Measurements from ENCODE around the gene DAZAP1. TPM values are rescaled to one million over a fixed set of nuclear protein-coding genes. Genes with fewer than 3 reads are reported as not detected.
A peak's percentile ranks its signal among the peaks of the same experiment; 100 is the strongest.
"Not testable (repeated sequence)": the region's sequence is repeated elsewhere in the genome, so short reads cannot be mapped to it uniquely, and the experiment has no call there.

Gene DAZAP1
- polyA plus RNA-seq, 10 donors, result 52.2 to 76.1 (median 64.0) TPM

GRCh38 chr19:1438933-1439354 is 31.6 kb downstream of the DAZAP1 start:
- no peak for DNase-seq

DNA sequence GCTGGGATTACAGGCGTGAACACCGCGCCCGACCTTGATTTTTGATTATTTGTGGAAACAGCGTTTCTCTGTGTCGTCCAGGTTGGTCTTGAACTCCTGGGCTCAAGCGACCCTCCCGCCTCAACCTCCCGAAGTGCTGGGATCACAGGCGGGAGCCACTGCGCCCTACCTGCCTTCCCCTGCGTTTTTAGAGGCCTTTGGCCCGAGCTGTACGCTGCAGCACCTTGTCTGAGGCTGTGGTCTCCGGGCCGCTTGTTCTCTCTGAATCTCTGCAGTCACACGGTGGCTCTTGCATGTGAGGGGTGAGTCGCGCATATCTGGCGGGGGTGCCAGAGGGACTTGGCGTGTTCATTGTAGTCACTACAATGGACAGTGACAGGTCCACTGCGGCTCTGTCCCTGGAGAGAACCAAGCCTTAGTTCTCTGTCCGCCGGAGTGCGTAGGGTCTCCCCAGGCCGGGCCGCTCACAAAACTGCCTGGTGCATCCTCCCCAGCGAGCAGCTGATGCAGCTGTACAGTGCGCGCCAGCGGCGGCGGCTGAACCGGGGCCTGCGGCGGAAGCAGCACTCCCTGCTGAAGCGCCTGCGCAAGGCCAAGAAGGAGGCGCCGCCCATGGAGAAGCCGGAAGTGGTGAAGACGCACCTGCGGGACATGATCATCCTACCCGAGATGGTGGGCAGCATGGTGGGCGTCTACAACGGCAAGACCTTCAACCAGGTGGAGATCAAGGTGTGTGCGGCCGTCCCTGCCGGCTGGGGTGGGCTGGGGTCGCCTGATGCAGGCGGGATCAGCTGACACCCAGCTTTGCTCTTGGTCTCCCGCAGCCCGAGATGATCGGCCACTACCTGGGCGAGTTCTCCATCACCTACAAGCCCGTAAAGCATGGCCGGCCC is 32.4 kb downstream of the DAZAP1 start:
- DNase-seq, result not testable (repeated sequence)

DNA sequence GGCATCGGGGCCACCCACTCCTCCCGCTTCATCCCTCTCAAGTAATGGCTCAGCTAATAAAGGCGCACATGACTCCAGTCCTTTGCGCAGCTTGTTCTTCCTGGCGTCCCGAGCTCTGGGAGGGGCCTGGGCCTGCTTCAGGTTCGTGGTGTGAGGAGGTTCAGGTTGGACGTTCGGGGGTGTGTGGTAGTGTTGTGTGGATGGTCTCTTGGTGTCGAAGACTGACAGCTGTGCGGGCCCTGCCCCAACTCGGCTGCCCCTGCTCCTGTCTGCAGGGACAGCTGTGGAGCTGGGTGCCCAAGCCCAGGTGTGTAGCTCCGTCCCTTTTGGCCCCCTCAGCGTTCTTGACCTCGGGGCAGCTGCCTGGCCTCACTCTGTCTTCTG is 33.0 kb downstream of the DAZAP1 start:
- no peak for DNase-seq

DNA sequence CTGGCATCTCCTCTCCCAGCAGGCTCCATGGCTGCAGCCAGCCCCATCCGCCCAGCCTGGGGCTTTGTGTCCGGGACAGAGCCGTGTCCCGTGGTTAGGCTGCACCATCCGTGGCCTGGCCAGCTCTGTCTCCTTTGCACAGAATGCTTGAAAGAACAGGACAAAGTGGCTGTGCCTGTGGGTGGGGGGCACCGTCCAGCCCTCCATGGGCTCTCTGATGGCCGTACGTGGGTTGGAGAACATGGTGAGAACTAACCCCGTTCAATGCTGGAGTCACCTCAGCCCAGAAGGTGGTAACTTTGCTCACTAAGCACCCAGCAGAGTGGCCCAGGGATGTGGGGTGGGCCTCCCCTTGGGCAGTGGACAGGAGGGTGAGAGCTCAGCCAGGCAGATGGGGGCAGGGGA is 33.6 kb downstream of the DAZAP1 start:
- DNase-seq, result no peak

DNA sequence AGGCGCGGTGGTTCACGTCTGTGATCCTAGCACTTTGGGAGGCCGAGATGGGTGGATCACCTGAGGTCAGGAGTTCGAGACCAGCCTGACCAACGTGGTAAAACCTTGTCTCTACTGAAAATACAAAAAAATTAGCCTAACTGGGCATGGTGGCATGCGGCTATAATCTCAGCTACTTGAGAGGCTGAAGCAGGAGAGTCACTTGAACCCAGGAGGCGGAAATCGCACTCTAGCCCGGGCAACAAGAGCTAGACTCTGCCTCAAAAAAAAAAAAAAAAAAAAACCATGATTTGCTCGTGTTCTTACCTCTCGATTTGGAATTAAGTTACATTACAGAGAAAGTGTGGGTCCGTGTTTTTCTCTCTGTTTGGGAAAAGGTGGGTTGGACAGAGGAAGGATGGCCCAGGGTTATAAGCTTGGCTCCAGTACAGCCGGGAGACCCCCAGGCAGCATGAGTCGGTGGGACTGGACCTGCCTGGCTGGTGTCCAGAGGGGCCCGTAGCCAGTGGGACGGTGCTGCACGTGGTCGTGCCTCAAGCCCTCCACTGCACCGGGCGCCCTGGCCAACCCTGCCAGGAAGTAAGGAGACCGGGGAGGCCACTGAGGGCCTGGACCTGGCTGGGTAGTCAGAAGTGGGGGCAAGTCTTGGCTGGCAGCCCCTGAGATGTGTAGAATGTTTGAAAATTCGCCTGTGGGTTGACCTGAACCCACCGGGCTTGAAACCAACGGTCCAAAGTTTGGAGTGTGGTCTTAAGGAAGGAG is 34.5 kb downstream of the DAZAP1 start:
- DNase-seq, result no peak

DNA sequence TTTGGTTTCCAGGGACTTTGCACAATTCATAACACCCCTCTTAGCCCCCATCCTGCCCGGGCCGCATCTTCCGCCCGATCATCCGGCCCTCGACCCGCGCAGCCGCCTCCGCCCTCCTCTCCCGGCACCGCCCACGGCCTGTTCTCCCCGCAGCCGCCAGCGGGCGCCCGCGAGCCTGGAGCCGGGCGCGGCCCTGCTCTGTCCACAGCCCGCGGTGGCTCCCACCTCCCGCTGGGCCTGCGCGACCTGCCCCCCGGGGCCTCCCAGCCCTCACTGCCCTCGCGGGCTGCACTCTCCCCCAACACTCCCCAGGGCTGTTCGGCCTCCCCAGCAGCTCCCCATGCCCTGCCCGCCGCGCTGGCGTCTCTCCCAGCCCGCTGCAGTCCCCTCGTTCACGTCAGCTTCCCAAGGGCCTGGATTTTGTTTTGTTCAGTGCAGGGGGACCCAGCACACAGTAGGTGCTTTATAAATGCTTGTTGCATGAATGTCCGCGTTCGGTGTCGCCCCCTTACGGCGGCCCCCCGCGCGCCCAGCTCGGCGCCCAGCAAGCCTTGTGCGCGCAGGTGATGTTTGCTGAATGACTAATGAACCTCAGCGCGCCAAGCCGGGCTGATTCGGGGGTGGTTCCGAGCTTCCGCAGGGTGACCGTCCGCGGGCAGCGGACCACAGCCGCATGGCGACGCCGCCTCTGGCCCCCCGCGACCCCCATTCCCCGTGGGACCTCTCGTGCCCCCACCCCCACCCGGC is 38.0 kb downstream of the DAZAP1 start:
- DNase-seq, result peak; percentile 39 to 88 (median 67)

- DNase-seq, result peak in 1 of 3 donors; percentile 57
These were observed 38.7 kb downstream of the DAZAP1 start for GRCh38 chr19:1445932-1446712.

- DNase-seq, result peak in 1 of 3 donors; percentile 68
These were observed 39.5 kb downstream of the DAZAP1 start for GRCh38 chr19:1446713-1447481.

DNA sequence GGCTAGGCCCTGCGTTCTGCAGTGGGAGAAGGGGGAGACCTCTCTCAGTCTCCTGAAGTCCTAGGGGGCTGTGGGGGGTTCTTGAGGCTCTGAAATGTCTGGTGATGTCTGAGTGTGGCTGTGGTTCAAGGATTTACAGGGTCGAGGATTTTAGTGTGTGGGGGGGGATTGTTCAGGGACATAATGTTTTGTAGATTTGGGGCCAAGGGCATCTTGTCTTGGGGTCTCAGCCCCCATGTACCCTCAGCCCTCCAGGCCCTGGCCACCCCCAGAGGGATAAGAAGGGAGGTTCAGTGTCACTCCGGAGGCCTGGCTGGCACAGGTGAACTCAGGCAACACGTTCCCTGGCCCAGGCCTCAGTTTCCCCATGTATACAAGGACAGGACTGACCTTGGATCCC is 40.1 kb downstream of the DAZAP1 start:
- DNase-seq, result no peak

- no peak for DNase-seq
These were observed 40.6 kb downstream of the DAZAP1 start for GRCh38 chr19:1447944-1448343.

DNA sequence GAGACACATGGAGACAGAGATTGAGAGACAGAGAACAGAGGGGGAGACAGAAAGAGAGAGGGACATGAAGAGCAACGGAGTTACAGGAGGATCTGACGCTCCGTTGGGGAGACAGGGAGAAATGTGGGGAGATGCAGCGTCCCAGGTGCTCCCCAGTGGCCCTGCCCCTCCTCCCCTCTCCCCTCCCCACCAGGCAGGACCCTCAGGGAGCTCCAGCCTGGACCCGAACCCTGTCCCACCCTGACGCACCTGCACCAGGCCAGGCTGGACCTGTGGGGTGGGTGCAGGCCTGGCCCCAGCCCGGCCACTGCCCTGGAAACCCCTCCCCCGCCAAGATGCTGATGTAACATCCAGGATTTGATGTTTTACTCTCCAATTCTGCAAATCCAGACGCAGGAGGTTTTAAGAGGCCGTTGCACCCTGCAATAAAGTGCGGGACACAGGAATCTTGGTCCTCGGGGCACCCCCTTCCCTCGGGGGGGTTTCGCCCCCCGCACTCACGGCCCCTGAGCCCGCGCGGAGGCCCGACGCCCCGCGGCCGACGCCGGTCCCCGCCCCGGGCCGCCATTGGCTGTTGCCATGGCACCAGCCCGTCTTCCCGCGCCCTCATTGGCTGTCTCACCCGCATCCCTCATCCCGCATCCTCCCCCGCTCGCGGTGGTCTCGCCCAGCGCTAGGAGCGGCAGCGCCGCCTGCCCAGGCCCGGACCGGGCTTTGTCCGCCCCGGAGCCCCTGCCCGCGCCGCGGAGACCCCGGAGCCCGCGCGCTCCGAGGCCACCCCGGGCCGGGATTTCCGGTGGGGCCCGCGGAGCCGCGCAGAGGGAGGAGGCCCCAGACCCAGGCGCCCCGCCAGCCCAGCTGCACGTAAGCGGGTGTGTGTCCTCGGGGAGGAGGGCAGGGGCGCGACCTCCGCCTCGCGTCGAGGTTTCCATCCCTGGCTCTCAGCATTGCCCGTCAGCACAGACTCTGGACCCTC is 42.4 kb downstream of the DAZAP1 start, which contains the start of gene APC2:
APC2 (plus strand) TSS at position 655 of the 976 bp plus-strand sequence. CDS start 2,881 bp downstream, outside the sequence.
- peak in 2 of 3 donors; percentile 30 to 72 for DNase-seq

- DNase-seq, result no peak
These were observed 43.6 kb downstream of the DAZAP1 start for GRCh38 chr19:1450735-1451731.

DNA sequence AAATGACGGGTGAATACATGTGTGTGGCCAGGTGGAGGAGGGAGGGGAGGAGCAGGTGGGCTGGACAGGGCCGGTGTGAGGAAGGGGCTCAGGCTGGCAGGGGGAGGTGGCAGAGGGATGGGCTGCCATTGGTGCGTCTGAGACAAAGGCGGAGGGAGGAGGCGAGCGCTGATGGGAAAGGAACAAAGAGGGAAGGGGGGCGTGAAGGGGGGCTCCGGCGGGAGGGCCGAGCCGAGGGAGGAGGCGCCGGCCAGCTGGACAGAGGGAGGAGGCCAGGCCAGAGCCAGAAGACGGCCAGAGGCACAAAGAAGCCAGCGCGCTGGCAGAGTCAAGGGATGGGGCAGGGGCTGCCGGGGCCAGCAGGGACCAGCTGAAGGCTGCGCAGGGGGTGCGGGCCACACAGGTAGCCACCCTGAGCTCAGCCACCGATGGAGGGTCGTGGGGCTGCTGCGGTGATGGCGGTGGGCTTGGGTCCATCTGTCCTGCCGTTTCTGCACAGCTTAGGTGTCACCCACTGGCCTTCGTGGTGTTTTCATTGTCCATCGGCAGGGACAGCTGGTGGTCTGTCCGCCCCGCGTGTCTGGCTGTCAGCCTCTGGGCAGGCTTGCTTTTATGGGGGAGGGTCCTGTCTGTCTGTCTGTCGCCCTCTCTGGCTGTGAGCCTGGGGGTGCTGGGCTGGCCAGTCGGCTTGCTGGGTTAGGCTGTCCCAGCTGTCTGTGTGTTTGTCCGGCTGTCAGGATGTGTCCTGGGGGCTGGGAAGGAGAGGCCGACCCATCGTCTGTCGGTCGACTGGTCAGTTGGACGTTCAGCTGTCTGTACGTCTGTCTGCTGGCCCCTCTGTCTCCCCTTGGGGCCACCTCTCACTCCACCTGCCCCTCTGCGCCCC is 44.8 kb downstream of the DAZAP1 start:
- DNase-seq, result no peak

DNA sequence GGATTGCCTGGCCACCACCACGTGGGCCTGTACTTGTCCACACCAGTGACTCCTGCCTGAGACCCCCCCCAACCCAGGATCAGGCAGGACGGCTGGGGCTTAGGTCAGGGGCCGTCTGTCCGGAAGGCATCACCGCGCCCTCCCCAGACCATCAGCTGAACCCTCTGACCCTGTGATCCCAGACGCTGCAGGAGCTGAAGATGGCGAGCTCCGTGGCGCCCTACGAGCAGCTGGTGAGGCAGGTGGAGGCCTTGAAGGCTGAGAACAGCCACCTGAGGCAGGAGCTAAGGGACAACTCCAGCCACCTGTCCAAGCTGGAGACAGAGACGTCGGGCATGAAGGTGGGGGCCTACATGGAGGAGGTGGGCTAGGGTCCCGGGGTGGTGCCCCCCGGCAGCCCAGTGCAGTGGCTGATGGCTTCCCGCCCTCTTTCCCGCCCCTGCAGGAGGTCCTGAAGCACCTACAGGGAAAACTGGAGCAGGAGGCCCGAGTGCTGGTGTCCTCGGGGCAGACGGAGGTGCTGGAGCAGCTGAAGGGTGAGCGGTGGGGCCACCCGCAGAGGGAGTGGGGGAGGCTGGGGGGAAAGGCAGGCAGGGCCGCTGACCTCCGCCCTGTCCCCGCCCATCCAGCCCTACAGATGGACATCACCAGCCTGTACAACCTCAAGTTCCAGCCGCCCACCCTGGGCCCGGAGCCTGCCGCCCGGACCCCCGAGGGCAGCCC is 45.6 kb downstream of the DAZAP1 start:
- no peak for DNase-seq

DNA sequence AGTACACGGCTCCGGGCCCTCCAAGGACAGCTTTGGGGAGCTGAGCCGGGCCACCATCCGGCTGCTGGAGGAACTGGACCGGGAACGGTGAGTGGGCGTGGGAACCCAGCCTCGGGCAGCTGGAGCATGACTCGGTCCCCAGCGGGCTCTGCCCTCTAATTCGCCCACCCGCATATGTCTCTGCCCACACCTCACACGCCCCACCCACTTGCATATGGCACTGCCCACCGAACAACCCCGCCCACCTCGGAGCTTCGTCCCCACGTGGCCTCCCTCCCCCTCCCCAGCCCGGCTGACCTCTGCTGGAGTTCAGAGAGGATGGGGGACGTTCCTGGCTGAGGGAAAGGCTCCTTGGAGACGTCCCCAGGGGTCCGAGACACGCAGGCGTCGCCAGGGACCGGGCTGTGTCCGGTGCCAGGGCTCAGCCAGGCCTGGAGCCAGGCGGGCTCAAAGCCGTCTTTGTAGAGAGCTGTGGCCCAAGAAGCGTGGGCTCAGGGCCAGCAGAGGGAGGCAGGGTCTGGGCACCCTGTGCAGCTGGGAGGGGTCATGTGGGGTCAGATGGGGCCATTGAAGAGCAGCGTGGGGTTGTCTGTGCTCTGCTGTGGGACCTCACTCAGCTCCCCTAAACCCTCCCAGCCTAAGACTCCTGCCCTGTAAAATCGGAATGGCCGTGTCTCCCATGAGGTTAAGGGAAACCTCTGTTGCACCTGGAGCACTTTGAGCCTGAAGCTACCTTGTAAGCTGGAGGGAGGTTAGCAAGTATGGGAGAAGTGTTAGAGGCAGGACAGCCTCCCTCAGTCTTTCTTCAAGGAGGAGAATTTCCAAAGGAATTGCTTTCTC is 46.4 kb downstream of the DAZAP1 start:
- DNase-seq, result no peak

Data from muscle of back (tissue), 11 donors.